Right lobe of liver (tissue), 4 donors: Measurements from ENCODE around the gene NEU2.

ENCODE experiments used
- CTCF ChIP-seq, 4 donors: fragments of 200-600 bp in 3 of 4; fragments of 450-650 bp in 1 of 4; IDR thresholded peaks; one replicate each; pipeline versions ENCODE4 v1.5.1 to v1.8.0; 2016 to 2022; ENCODE audit warnings: antibody characterized with exemption in 4 of 4, mild to moderate bottlenecking in 2 of 4
- POLR2A ChIP-seq: fragments of 450-650 bp; IDR thresholded peaks from one replicate; pipeline ENCODE4 v1.6.1; 2017; ENCODE audit warnings: antibody characterized with exemption, mild to moderate bottlenecking
- donor health status: DM: no; HTN: no; CAD: no.
- donor health status: DM: no; HTN: no; CAD: no.
- donor health status: DM: no; HTN: yes; CAD: no.

- TF ChIP-seq CTCF (IDR thresholded peaks at IDR 0.05) (no peak), POLR2A (no peak)
These were observed 24.6 kb downstream of the NEU2 start for GRCh38 chr2:233056961-233057605.
